PC-3 (cell line): ENCODE data around the gene MICALL2.

ENCODE experiments used
- CTCF ChIP-seq: fragments of 300-600 bp; sonication (generic); conservative IDR thresholded peaks from 2 replicates; pipeline ENCODE4 v1.5.1; 2017; ENCODE audit warnings: antibody characterized with exemption, low read depth, mild to moderate bottlenecking, low read length
- EZH2phosphoT487 ChIP-seq: fragments of 300-600 bp; sonication (generic); IDR thresholded peaks from 2 replicates; pipeline ENCODE4 v1.6.1; 2018; ENCODE audit warnings: mild to moderate bottlenecking, antibody characterized with exemption, low read length, borderline replicate concordance

GRCh38 chr7:1442355-1443124 lies 16.7 kb downstream of the MICALL2 start:
- no peak for TF ChIP-seq CTCF
- TF ChIP-seq EZH2phosphoT487: no peak
